GM19240 (cell line): Measurements from ENCODE around the gene KLHL41.
"Not testable (repeated sequence)": the region's sequence is repeated elsewhere in the genome, so short reads cannot be mapped to it uniquely, and the experiment has no call there.

Source experiments
- DNase-seq: peaks from one replicate; pipeline ENCODE4 v3.0.0; 2011; ENCODE audit warnings: low spot score; ENCODE audit not compliant: insufficient read length

KLHL41 gene

GRCh38 chr2:169509955-169510354, 453 bp downstream of the KLHL41 start:
- DNase-seq, result no peak

- DNase-seq, result no peak
These were observed 994 bp downstream of the KLHL41 start for GRCh38 chr2:169510496-169510895.

- DNase-seq, result no peak
These were observed 2.3 kb downstream of the KLHL41 start for GRCh38 chr2:169511818-169512217.

- no peak for DNase-seq
These were observed 3.0 kb downstream of the KLHL41 start for GRCh38 chr2:169512525-169512924.

- DNase-seq, result no peak
These were observed 3.6 kb downstream of the KLHL41 start for GRCh38 chr2:169513094-169513493.

GRCh38 chr2:169513926-169514325, 4.4 kb downstream of the KLHL41 start:
- DNase-seq, result no peak

- DNase-seq, result not testable (repeated sequence)
These were observed 5.3 kb downstream of the KLHL41 start for GRCh38 chr2:169514758-169515157.

- not testable (repeated sequence) for DNase-seq
These were observed 7.0 kb downstream of the KLHL41 start for GRCh38 chr2:169516488-169516995.

- no peak for DNase-seq
These were observed 11.4 kb downstream of the KLHL41 start for GRCh38 chr2:169520896-169521295.

GRCh38 chr2:169523681-169524080, 14.2 kb downstream of the KLHL41 start:
- DNase-seq, result no peak

GRCh38 chr2:169525434-169525833, 15.9 kb downstream of the KLHL41 start:
- DNase-seq, result no peak

- DNase-seq, result no peak
These were observed 16.9 kb downstream of the KLHL41 start for GRCh38 chr2:169526451-169526850.

- peak; percentile 20 for DNase-seq
These were observed 18.8 kb downstream of the KLHL41 start for GRCh38 chr2:169528271-169528701.

- not testable (repeated sequence) for DNase-seq
These were observed 30.0 kb downstream of the KLHL41 start for GRCh38 chr2:169539460-169539859.

GRCh38 chr2:169540146-169540545, 30.6 kb downstream of the KLHL41 start:
- no peak for DNase-seq

- DNase-seq, result no peak
These were observed 32.9 kb downstream of the KLHL41 start for GRCh38 chr2:169542433-169542832.

- DNase-seq, result no peak
These were observed 37.3 kb downstream of the KLHL41 start for GRCh38 chr2:169546756-169547155.

- no peak for DNase-seq
These were observed 51.9 kb downstream of the KLHL41 start for GRCh38 chr2:169561364-169561763.

- DNase-seq, result not testable (repeated sequence)
These were observed 52.6 kb downstream of the KLHL41 start for GRCh38 chr2:169562084-169562483.

GRCh38 chr2:169562519-169562918, 53.0 kb downstream of the KLHL41 start:
- DNase-seq, result no peak

- no peak for DNase-seq
These were observed 56.2 kb downstream of the KLHL41 start for GRCh38 chr2:169565686-169566085.

- no peak for DNase-seq
These were observed 60.4 kb downstream of the KLHL41 start for GRCh38 chr2:169569948-169570347.

GRCh38 chr2:169570752-169571151, 61.2 kb downstream of the KLHL41 start:
- DNase-seq, result not testable (repeated sequence)

- no peak for DNase-seq
These were observed 62.1 kb downstream of the KLHL41 start for GRCh38 chr2:169571571-169571970.
